ENCODE results near the gene CBX6. TPM values are rescaled to one million over a fixed set of nuclear protein-coding genes. Genes with fewer than 3 reads are reported as not detected.
"Not testable (repeated sequence)": the region's sequence is repeated elsewhere in the genome, so short reads cannot be mapped to it uniquely, and the experiment has no call there.

Gene CBX6
- total and polyA plus RNA-seq, 3 donors from 2014 or later, result 18.7 to 33.1 (median 30.1) TPM

DNA sequence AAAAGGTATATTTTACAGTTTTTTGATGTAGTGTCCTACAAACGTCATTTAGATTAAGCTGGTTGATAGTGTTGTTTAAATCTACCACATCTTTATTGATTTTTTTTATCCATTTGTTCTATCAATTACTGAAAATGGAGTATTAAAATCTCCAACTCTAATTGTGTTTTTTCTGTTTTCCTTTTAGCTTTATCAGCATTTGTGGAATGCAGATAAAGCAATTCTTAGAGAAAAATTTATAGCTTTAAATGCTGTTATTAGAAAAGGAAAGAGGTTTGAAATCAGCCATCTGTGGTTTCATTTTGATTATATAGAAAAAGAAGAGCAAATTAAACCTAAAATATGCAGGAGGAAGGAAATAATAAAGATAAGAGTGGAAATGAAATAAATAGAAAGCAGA, 39.4 kb upstream of the CBX6 start:
- Histone ChIP-seq H3K4me1 (no peaks in the 10 kb centered on the region), H3K27ac (no peak overlapping the region), H3K27me3 (no peaks in the 10 kb centered on the region), H3K9me3 (no peaks in the 10 kb centered on the region), H3K36me3 (ENCODE audit: low read depth, missing control alignments) (no peaks in the 10 kb centered on the region), H3K4me3 (no peak overlapping the region)
- DNase-seq, result no peak
- 52 to 79% methylated on average over 1 of the region's 1 CpG for WGBS, 2 donors
- TF ChIP-seq POLR2A (IDR thresholded peaks at IDR 0.05), result no peak
- TF ChIP-seq, protein P1, sequence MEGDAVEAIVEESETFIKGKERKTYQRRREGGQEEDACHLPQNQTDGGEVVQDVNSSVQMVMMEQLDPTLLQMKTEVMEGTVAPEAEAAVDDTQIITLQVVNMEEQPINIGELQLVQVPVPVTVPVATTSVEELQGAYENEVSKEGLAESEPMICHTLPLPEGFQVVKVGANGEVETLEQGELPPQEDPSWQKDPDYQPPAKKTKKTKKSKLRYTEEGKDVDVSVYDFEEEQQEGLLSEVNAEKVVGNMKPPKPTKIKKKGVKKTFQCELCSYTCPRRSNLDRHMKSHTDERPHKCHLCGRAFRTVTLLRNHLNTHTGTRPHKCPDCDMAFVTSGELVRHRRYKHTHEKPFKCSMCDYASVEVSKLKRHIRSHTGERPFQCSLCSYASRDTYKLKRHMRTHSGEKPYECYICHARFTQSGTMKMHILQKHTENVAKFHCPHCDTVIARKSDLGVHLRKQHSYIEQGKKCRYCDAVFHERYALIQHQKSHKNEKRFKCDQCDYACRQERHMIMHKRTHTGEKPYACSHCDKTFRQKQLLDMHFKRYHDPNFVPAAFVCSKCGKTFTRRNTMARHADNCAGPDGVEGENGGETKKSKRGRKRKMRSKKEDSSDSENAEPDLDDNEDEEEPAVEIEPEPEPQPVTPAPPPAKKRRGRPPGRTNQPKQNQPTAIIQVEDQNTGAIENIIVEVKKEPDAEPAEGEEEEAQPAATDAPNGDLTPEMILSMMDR (IDR thresholded peaks at IDR 0.05), result no peak
- intact Hi-C loops (cut with DNase I; ENCODE audit: low total_unique reads), result no loop called here

DNA sequence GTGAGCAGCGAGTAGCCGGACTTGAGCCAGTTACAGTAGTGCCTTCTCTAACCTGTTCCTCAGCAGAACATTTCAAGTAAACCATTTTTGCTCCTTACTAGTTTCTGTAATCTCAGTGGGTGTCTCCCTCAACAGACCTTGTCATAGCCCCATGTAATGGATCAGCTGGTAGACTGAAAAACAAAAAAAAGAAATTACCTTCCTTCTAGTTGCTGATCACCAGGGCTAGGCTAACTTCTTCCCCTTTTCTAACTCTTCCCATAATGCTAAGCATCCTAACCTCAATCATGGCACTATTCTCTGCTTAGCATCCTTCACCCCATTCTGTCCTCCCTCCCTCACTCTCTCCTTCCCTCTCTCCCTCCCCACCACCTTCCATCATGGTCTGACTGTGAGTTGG, 35.8 kb upstream of the CBX6 start:
- Histone ChIP-seq H3K4me3 (no peak overlapping the region), H3K27ac (no peak overlapping the region), H3K4me1 (no peaks in the 10 kb centered on the region), H3K36me3 (ENCODE audit: low read depth, missing control alignments) (no peaks in the 10 kb centered on the region), H3K9me3 (no peaks in the 10 kb centered on the region), H3K27me3 (no peaks in the 10 kb centered on the region)
- 92 to 95% methylated on average over 2 of the region's 2 CpGs for WGBS, 2 donors
- TF ChIP-seq, protein P1 (IDR thresholded peaks at IDR 0.05), result no peak
- TF ChIP-seq POLR2A (IDR thresholded peaks at IDR 0.05), result no peak
- no peak for DNase-seq
- intact Hi-C loops (cut with DNase I; ENCODE audit: low total_unique reads), result no loop called here

DNA sequence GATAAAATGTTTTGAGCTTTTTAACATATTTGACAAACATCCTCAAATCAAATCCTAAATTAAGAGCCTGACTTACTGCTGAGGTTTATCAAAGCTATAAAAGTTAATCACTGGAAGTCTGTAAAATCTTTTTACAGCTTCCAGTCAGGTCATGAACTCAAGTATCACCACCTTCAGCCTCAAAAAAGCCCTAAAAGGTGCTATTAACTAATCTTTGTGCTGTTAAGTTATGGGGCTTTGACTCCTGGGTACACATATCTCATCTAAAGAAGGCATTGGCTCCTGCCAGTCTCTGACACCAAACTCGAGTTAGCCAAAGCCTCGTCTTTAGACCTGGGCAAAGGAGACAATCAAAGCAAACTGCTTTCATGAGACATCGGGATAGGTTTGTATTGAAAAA, 34.0 kb upstream of the CBX6 start:
- H3K36me3 ChIP-seq (ENCODE audit: low read depth, missing control alignments), result no peaks in the 10 kb centered on the region
- 79 to 85% methylated on average over 3 of the region's 3 CpGs for WGBS, 2 donors

DNA sequence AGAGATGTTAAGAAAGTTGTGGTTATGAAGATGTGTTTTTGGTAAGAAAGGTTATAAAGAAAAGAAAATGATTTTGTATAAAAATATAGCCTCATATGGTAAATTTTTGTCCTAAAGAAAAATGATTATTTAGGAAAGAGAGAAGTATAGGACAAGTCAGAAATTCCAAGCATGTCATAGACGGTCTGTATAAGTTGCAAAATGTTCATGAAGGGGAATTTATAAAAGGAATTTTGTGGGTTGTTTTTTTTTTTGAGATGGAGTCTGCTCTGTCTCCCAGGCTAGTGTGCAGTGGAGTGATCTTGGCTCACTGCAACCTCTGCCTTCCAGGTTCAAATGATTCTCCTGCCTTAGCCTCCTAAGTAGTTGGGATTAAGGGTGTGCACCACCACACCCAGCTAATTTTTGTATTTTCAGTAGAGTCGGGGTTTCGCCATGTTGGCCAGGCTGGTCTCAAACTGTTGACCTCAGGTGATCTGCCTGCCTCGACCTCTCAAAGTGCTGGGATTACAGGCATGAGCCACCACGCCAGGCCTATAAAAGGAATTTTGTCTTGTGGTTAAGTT, 32.1 kb upstream of the CBX6 start:
- H3K36me3 ChIP-seq (ENCODE audit: low read depth, missing control alignments); intact Hi-C loops (cut with DNase I; ENCODE audit: low total_unique reads); DNase-seq; H3K27ac ChIP-seq; H3K4me3 ChIP-seq; H3K9me3 ChIP-seq; H3K27me3 ChIP-seq; H3K4me1 ChIP-seq: not testable (repeated sequence)
- 66 to 81% methylated on average over 5 of the region's 5 CpGs for WGBS, 2 donors

More for the DNA sequence above, 34.0 kb upstream of the CBX6 start:
- Histone ChIP-seq H3K27ac (no peak overlapping the region), H3K9me3 (no peaks in the 10 kb centered on the region), H3K4me1 (no peaks in the 10 kb centered on the region), H3K4me3 (no peak overlapping the region), H3K27me3 (no peaks in the 10 kb centered on the region)
- intact Hi-C loops (cut with DNase I; ENCODE audit: low total_unique reads), result no loop called here
- DNase-seq, result no peak
- no peak for TF ChIP-seq POLR2A (IDR thresholded peaks at IDR 0.05)
- TF ChIP-seq, protein P1 (IDR thresholded peaks at IDR 0.05), result no peak

DNA sequence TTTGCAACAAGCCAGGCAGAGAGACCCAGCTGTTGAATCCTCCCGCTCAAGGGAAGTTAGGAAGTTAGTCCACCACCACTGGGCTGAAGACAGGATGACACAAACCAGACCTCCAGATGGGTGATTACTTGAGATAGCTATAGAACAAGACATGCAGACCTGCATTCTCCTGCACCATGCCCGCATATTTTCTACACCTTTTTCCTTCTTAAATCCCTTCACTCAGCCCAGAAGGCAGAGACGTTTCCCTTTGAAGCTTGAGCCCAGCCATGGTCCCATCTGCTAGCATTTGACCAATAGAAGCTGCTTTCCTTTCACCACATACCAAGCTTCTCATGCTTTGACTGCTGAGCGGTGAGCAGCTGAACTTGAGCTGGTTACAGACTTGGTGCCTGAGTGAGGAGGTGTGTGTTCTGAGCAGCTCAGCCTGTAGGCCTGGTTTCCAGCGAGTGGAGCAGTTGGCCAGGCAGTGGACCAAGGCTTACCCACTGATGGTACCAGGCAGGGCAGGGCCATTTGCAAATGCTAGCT, 29.2 kb upstream of the CBX6 start:
- H3K4me1 ChIP-seq, result no peaks in the 10 kb centered on the region
- TF ChIP-seq POLR2A (IDR thresholded peaks at IDR 0.05), result no peak
- TF ChIP-seq, protein P1 (IDR thresholded peaks at IDR 0.05), result no peak
- H3K9me3 ChIP-seq, result no peaks in the 10 kb centered on the region
- WGBS, 2 donors, result 82 to 87% methylated on average over 4 to 5 of the region's 5 CpGs
- DNase-seq, result no peak
- no peaks in the 10 kb centered on the region for H3K27me3 ChIP-seq
- no peaks in the 10 kb centered on the region for H3K36me3 ChIP-seq (ENCODE audit: low read depth, missing control alignments)
- no peak overlapping the region for H3K4me3 ChIP-seq
- no peak overlapping the region for H3K27ac ChIP-seq
- intact Hi-C loops (cut with DNase I; ENCODE audit: low total_unique reads), result no loop called here
